ENCODE data around the gene CXorf49.
"Not testable (repeated sequence)": the region's sequence is repeated elsewhere in the genome, so short reads cannot be mapped to it uniquely, and the experiment has no call there.

DNA sequence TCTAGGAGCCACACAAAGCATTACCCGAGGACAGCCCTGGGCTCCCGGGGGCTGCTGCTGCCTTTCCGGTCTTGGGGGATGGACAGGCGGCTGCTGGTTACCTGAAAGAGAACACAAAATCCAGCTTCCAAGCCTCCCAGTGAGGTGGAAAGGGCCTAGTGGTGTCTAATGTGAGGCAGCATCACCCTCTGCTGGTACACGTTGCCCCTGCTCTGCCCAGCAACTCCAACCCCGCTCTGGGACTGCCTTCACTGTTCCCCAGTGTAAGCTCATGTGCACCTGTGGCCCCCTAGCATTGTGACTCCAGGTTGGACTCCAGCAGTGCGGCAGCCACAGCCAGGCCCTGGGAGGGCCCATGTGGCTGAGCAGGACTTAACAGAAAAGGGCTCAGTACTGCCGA, 2.5 kb downstream of the CXorf49 start:
- not testable (repeated sequence) for TF ChIP-seq ARNT (IDR thresholded peaks at IDR 0.05); NFRKB (IDR thresholded peaks at IDR 0.05); SP1 (IDR thresholded peaks at IDR 0.05); L3MBTL2 (conservative IDR thresholded peaks at IDR 0.05); BHLHE40 (IDR thresholded peaks at IDR 0.05; ENCODE audit: borderline replicate concordance); TARDBP (IDR thresholded peaks at IDR 0.05); FOXK2 (IDR thresholded peaks at IDR 0.05)
- TF ChIP-seq, protein P1, sequence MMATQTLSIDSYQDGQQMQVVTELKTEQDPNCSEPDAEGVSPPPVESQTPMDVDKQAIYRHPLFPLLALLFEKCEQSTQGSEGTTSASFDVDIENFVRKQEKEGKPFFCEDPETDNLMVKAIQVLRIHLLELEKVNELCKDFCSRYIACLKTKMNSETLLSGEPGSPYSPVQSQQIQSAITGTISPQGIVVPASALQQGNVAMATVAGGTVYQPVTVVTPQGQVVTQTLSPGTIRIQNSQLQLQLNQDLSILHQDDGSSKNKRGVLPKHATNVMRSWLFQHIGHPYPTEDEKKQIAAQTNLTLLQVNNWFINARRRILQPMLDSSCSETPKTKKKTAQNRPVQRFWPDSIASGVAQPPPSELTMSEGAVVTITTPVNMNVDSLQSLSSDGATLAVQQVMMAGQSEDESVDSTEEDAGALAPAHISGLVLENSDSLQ (IDR thresholded peaks at IDR 0.05): not testable (repeated sequence)
